ENCODE data around the gene WFDC6. TPM values are rescaled to one million over a fixed set of nuclear protein-coding genes. Genes with fewer than 3 reads are reported as not detected.
"Not testable (repeated sequence)": the region's sequence is repeated elsewhere in the genome, so short reads cannot be mapped to it uniquely, and the experiment has no call there.

WFDC6 gene
- total RNA-seq, 1 experiment from 2014 or later: not detected

DNA sequence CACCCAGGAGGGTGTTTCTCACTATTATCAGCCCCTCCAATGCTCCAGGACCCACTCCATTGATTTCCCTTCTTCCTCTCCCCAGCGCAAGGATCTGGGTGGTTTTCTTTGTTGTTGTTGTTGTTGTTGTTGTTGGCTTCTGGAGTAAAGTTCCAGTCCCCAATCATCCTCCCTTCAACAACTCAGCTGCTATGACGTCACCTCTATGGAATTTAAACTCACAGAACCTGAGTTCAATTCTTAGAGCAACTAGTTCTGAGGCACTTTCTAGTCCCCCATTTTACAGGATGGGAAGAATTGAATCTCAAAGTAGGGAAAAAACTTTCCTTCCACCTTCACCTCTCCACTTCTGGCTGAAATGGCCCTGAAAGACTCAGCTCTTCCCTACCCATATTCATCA lies 49.5 kb upstream of the WFDC6 start:
- H3K56ac ChIP-seq (ENCODE audit: insufficient read length, low read depth, low read length): no peak overlapping the region
- H2AFZ ChIP-seq (ENCODE audit: low read length): no peak overlapping the region
- no peak overlapping the region for H3K18ac ChIP-seq (ENCODE audit: insufficient read length, low read depth, low read length)
- Mint-ChIP-seq H3K36me3 (ENCODE audit: insufficient read depth in 1 of 3, low read depth in 3 of 3) (peaks cover 0 to 5% (median 4%) of the 10 kb centered on the region in 3 experiments; a peak in 4 of 7 replicates), H3K4me1 (peaks cover 0 to under 1% of the 10 kb centered on the region in 2 experiments; a peak in 1 of 4 replicates), H3K27ac (peak overlapping the region in 1 of 3 experiments; percentile 53; a peak in 1 of 7 replicates), H3K4me3 (no peak overlapping the region), H3K9me3 (peaks cover 4 to 14% of the 10 kb centered on the region in 2 experiments; a peak in 4 of 5 replicates), H3K27me3 (ENCODE audit: low read depth) (no peaks in the 10 kb centered on the region)
- no peak overlapping the region for H3K9ac ChIP-seq (ENCODE audit: extremely low read depth, insufficient read length, low read length)
- no peaks in the 10 kb centered on the region for H3K4me1 ChIP-seq (ENCODE audit: insufficient read depth, low read length)
- WGBS (ENCODE audit: extremely low coverage, insufficient read length, low lambda C conversion rate): no CpG with 5 or more reads among the region's 2 CpGs
- H2BK15ac ChIP-seq (ENCODE audit: low read depth, low read length): no peak overlapping the region
- no peaks in the 10 kb centered on the region for H3K27me3 ChIP-seq (ENCODE audit: insufficient read depth, low read length)
- H4K8ac ChIP-seq (replicated peaks; ENCODE audit: insufficient read length, low read depth, low read length): no peak overlapping the region
- no peaks in the 10 kb centered on the region for H4K20me1 ChIP-seq (ENCODE audit: control insufficient read depth, insufficient read depth, insufficient read length)
- H3K79me2 ChIP-seq (ENCODE audit: insufficient read depth, low read length): no peaks in the 10 kb centered on the region
- no peak overlapping the region for H4K5ac ChIP-seq (ENCODE audit: insufficient read length, low read depth, low read length)
- H2AK5ac ChIP-seq (ENCODE audit: insufficient read length, low read length): no peak overlapping the region
- H2BK20ac ChIP-seq (ENCODE audit: low read depth, low read length, poor library complexity, severe bottlenecking): no peak overlapping the region
- no peak overlapping the region for H3K23ac ChIP-seq (ENCODE audit: insufficient read length, low read depth, low read length)
- no peak for DNase-seq
- no peak overlapping the region for H3K4me2 ChIP-seq (ENCODE audit: insufficient read depth, insufficient read length, low read length)
- H3K9me3 ChIP-seq (ENCODE audit: control insufficient read depth, low read depth, low read length): no peaks in the 10 kb centered on the region
- H3K79me1 ChIP-seq (ENCODE audit: insufficient read depth, low read depth, low read length, poor library complexity, severe bottlenecking): no peaks in the 10 kb centered on the region
- H3K23me2 ChIP-seq (ENCODE audit: insufficient read length, low read depth, low read length, poor library complexity, severe bottlenecking): no peaks in the 10 kb centered on the region
- H2BK5ac ChIP-seq (ENCODE audit: insufficient read length, low read length): no peak overlapping the region
- no peak overlapping the region for H4K91ac ChIP-seq (ENCODE audit: insufficient read length, low read depth, low read length)
- no peak for TF ChIP-seq CTCF (conservative IDR thresholded peaks at IDR 0.05)
- H3K14ac ChIP-seq (ENCODE audit: insufficient read depth, low read length): no peak overlapping the region
- H2BK120ac ChIP-seq (ENCODE audit: low read depth, low read length, poor library complexity, severe bottlenecking): no peak overlapping the region
- H2BK12ac ChIP-seq (ENCODE audit: insufficient read length, low read depth, low read length): no peak overlapping the region
- H3K4ac ChIP-seq (ENCODE audit: low read depth, low read length): no peak overlapping the region
- H3T11ph ChIP-seq (ENCODE audit: low read length): no peak overlapping the region
- H3K27ac ChIP-seq (ENCODE audit: insufficient read length, low read depth, low read length): no peak overlapping the region

- H3K4me3 Mint-ChIP-seq: not testable (repeated sequence)
Observed at GRCh38 chr20:45585986-45586385, 46.7 kb upstream of the WFDC6 start.

More at GRCh38 chr20:45585986-45586385, 46.7 kb upstream of the WFDC6 start:
- not testable (repeated sequence) for H4K20me1 ChIP-seq (ENCODE audit: control insufficient read depth, insufficient read depth, insufficient read length); H3K4me2 ChIP-seq (ENCODE audit: insufficient read depth, insufficient read length, low read length); H3T11ph ChIP-seq (ENCODE audit: low read length); H3K27ac Mint-ChIP-seq; H4K91ac ChIP-seq (ENCODE audit: insufficient read length, low read depth, low read length); H4K5ac ChIP-seq (ENCODE audit: insufficient read length, low read depth, low read length); H3K4me1 ChIP-seq (ENCODE audit: insufficient read depth, low read length); H3K79me2 ChIP-seq (ENCODE audit: insufficient read depth, low read length); H2BK12ac ChIP-seq (ENCODE audit: insufficient read length, low read depth, low read length); H3K56ac ChIP-seq (ENCODE audit: insufficient read length, low read depth, low read length); H2BK20ac ChIP-seq (ENCODE audit: low read depth, low read length, poor library complexity, severe bottlenecking); H3K18ac ChIP-seq (ENCODE audit: insufficient read length, low read depth, low read length); H2BK15ac ChIP-seq (ENCODE audit: low read depth, low read length); H2AFZ ChIP-seq (ENCODE audit: low read length); H3K27me3 Mint-ChIP-seq (ENCODE audit: low read depth); H3K23ac ChIP-seq (ENCODE audit: insufficient read length, low read depth, low read length); H3K9ac ChIP-seq (ENCODE audit: extremely low read depth, insufficient read length, low read length); H3K9me3 Mint-ChIP-seq; H2BK5ac ChIP-seq (ENCODE audit: insufficient read length, low read length); H3K27ac ChIP-seq (ENCODE audit: insufficient read length, low read depth, low read length); DNase-seq; H3K14ac ChIP-seq (ENCODE audit: insufficient read depth, low read length); H2AK5ac ChIP-seq (ENCODE audit: insufficient read length, low read length); H4K8ac ChIP-seq (replicated peaks; ENCODE audit: insufficient read length, low read depth, low read length); H3K79me1 ChIP-seq (ENCODE audit: insufficient read depth, low read depth, low read length, poor library complexity, severe bottlenecking); H3K36me3 Mint-ChIP-seq (ENCODE audit: insufficient read depth in 1 of 3, low read depth in 3 of 3); H3K23me2 ChIP-seq (ENCODE audit: insufficient read length, low read depth, low read length, poor library complexity, severe bottlenecking); H3K4ac ChIP-seq (ENCODE audit: low read depth, low read length); H3K27me3 ChIP-seq (ENCODE audit: insufficient read depth, low read length); H3K9me3 ChIP-seq (ENCODE audit: control insufficient read depth, low read depth, low read length); H2BK120ac ChIP-seq (ENCODE audit: low read depth, low read length, poor library complexity, severe bottlenecking)
- peaks cover 9 to 15% of the 10 kb centered on the region in 2 experiments for H3K4me1 Mint-ChIP-seq
- no CpG with 5 or more reads among the region's 5 CpGs for WGBS (ENCODE audit: extremely low coverage, insufficient read length, low lambda C conversion rate)

Data from H9 (cell line).